NT2/D1 (cell line): ENCODE data around the gene PTBP3.

ENCODE experiments used
- SUZ12 ChIP-seq: IDR thresholded peaks from 2 replicates; pipeline ENCODE4 v1.6.1; 2011; ENCODE audit not compliant: insufficient read length, insufficient read depth; ENCODE audit errors: extremely low read depth
- YY1 ChIP-seq: IDR thresholded peaks from 2 replicates; pipeline ENCODE4 v1.6.1; 2011; ENCODE audit not compliant: insufficient read length, insufficient read depth
- ZNF274 ChIP-seq: IDR thresholded peaks from 2 replicates; pipeline ENCODE4 v1.6.1; 2011; ENCODE audit warnings: mild to moderate bottlenecking, low read depth, low read length

DNA sequence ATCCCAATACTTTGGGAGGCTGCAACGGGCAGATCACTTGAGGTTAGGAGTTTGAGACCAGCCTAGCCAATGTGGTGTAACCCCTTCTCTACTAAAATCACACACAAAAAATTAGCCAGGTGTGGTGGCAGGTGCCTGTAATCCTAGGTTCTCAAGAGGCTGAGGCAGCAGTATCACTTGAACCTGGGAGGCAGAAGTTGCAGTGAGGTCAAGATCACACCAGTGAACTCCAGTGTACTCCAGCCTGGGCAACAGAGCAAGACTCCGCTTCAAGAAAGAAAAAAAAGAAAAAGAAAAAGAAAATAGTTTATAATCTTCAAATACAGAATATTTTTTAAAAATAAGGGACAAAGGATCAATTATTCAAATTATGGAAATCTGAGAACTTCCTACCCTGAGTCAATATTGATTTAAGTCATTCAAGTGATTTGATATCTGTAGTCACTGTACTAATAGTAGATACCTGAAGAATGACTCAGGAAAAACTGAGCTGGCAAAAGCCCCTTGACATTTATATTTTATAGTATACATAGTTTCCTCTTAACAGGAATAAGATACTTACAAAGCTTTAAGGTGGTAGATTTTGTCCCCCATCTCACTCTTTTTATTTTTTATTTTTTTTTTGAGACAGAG, 61.8 kb downstream of the PTBP3 start:
- no peak for TF ChIP-seq ZNF274
- no peak for TF ChIP-seq YY1
- no peak for TF ChIP-seq SUZ12
